K562 (cell line): ENCODE measurements around the gene DEDD. TPM values are rescaled to one million over a fixed set of nuclear protein-coding genes. Genes with fewer than 3 reads are reported as not detected.

Experiments
- ATAC-seq: fragments of 200-7000 bp; cut with Tn5 transposase; 3 replicates; pipeline ENCODE4 v1.9.1; 2020; ENCODE audit warnings: moderate library complexity
- BruUV-seq: library from RNA; stranded (reverse); fragments of 400-500 nt; replicated peaks from 2 replicates; lab custom pipeline; 2021; lab: Mats Ljungman, UMichigan
- CTCF ChIA-PET: fragments of 300-600 bp; formaldehyde crosslinking; extraction: SDS; loops from one replicate; lab custom pipeline; 2021; ENCODE audit warnings: low intra/inter-chr PET ratio; lab: Yijun Ruan, JAX
- POLR2A ChIA-PET: fragments of 300-600, 350-650 bp; sonication (Branson Sonifier 250); formaldehyde crosslinking; extraction: SDS; loops from one replicate; lab custom pipeline; 2021; ENCODE audit warnings: antibody characterized with exemption, inconsistent platforms; lab: Yijun Ruan, JAX
- DNase-seq, 4 experiments: peaks; one replicate each; pipeline versions ENCODE4 v3.0.0 to v3.0.0-alpha.2; 2011 to 2018; ENCODE audit warnings: low spot score in 3 of 4, mixed read lengths in 3 of 4; ENCODE audit errors: extremely low read depth in 1 of 4
- FAIRE-seq: peaks from 2 replicates; lab custom pipeline; 2011; peaks lifted over from hg19 to GRCh38; lab: Jason Lieb, UNC
- H2AFZ ChIP-seq: 2 replicates; pipeline ENCODE4 v1.6.0; 2011; ENCODE audit warnings: low read depth, low read length, control low read depth, inconsistent platforms
- H3K27ac ChIP-seq: fragments of 200-600 bp; 3 replicates; pipeline ENCODE4 v1.8.0; 2011; ENCODE audit warnings: low read depth, mild to moderate bottlenecking, control low read depth, inconsistent platforms, low read length, moderate library complexity, mixed read lengths; ENCODE audit errors: extremely low read depth
- H3K27me3 ChIP-seq, 2 experiments: fragments of 300-600 bp in 1 of 2; 2 replicates in 1 of 2; 3 replicates in 1 of 2; pipeline versions ENCODE4 v1.6.0 to v1.8.0; 2011; ENCODE audit warnings: inconsistent platforms in 2 of 2, low read length in 2 of 2, mild to moderate bottlenecking in 1 of 2, mixed read lengths in 1 of 2, moderate library complexity in 1 of 2; ENCODE audit not compliant: control insufficient read depth in 2 of 2, insufficient read depth in 2 of 2
- H3K36me3 ChIP-seq: fragments of 300-600 bp; 3 replicates; pipeline ENCODE4 v1.8.0; 2011; ENCODE audit warnings: mild to moderate bottlenecking, low read length, inconsistent platforms; ENCODE audit not compliant: control insufficient read depth, insufficient read depth
- H3K4me1 ChIP-seq, 2 experiments: fragments of 200-600 bp in 1 of 2; replicated peaks in 1 of 2; 2 replicates in 1 of 2; 3 replicates in 1 of 2; pipeline versions ENCODE4 v1.5.1 to v1.8.0; 2011; ENCODE audit warnings: inconsistent platforms in 2 of 2, low read length in 2 of 2, mild to moderate bottlenecking in 1 of 2, mixed read lengths in 1 of 2, moderate library complexity in 1 of 2; ENCODE audit not compliant: control insufficient read depth in 2 of 2, insufficient read depth in 2 of 2
- H3K4me2 ChIP-seq: 2 replicates; pipeline ENCODE4 v1.6.1; 2011; ENCODE audit warnings: low read length, control low read depth, inconsistent platforms, mixed read lengths; ENCODE audit not compliant: insufficient read depth
- H3K4me3 ChIP-seq: fragments of 200-600 bp; sonication (generic), shearing (Covaris generic); 2 replicates; pipeline ENCODE4 v1.5.1; 2016; ENCODE audit warnings: control low read depth, inconsistent platforms
- H3K79me2 ChIP-seq: fragments of 200-600 bp; 3 replicates; pipeline ENCODE4 v1.8.0; 2011; ENCODE audit warnings: low read length, inconsistent platforms; ENCODE audit not compliant: control insufficient read depth, insufficient read depth
- H3K9ac ChIP-seq, 2 experiments: 2 replicates each; pipeline versions ENCODE4 v1.6.0 to v1.6.1; 2011; ENCODE audit warnings: low read depth in 2 of 2, low read length in 2 of 2, control low read depth in 1 of 2, inconsistent platforms in 1 of 2, mild to moderate bottlenecking in 1 of 2, mixed read lengths in 1 of 2; ENCODE audit not compliant: insufficient read depth in 1 of 2
- H3K9me1 ChIP-seq: one replicate; pipeline ENCODE4 v1.6.0; 2011; ENCODE audit warnings: inconsistent platforms, mild to moderate bottlenecking, low read length, moderate library complexity; ENCODE audit not compliant: control insufficient read depth, insufficient read depth
- H3K9me3 ChIP-seq: replicated peaks from 2 replicates; pipeline ENCODE4 v1.5.1; 2011; ENCODE audit warnings: low read depth, low read length, inconsistent platforms; ENCODE audit not compliant: control insufficient read depth, insufficient read depth
- H4K20me1 ChIP-seq: replicated peaks from 2 replicates; pipeline ENCODE4 v1.6.1; 2011; ENCODE audit warnings: low read length, inconsistent platforms, mixed read lengths; ENCODE audit not compliant: control insufficient read depth, insufficient read depth
- DMBX1 ChIP-seq: fragments of 250-450 bp; sonication (Bioruptor Pico); IDR thresholded peaks from 2 replicates; pipeline ENCODE4 v1.8.0; 2022; ENCODE audit warnings: inconsistent platforms, mild to moderate bottlenecking, moderate library complexity, borderline replicate concordance
- HDAC1 ChIP-seq, 2 experiments: fragments of 450-650 bp; IDR thresholded peaks; 2 replicates each; pipeline ENCODE4 v1.6.1; 2016 to 2017; ENCODE audit warnings: inconsistent platforms in 1 of 2, mild to moderate bottlenecking in 1 of 2, moderate library complexity in 1 of 2
- SIRT6 ChIP-seq: IDR thresholded peaks from one replicate; pipeline ENCODE4 v1.6.1; 2012; ENCODE audit warnings: low read depth, mild to moderate bottlenecking, control low read depth, inconsistent platforms, low read length, moderate library complexity
- STAG1 ChIP-seq: sonication (generic); formaldehyde crosslinking; IDR thresholded peaks from 2 replicates; pipeline ENCODE4 v1.5.0; 2020; ENCODE audit warnings: missing genetic modification reagents, borderline replicate concordance
- TFAM ChIP-seq: fragments of 250-450 bp; sonication (Bioruptor Pico); conservative IDR thresholded peaks from 2 replicates; pipeline ENCODE4 v1.5.0; 2021; ENCODE audit warnings: mild to moderate bottlenecking, moderate library complexity
- TRIM28 ChIP-seq: fragments of 450-650 bp; IDR thresholded peaks from 2 replicates; pipeline ENCODE4 v1.6.1; 2017
- ZNF76 ChIP-seq: fragments of 250-450 bp; sonication (Bioruptor Pico); IDR thresholded peaks from 2 replicates; pipeline ENCODE4 v1.4.0; 2020; ENCODE audit warnings: mild to moderate bottlenecking, moderate library complexity, borderline replicate concordance
- ZNF785 ChIP-seq: fragments of 250-450 bp; sonication (Bioruptor Pico); IDR thresholded peaks from 2 replicates; pipeline ENCODE4 v1.4.0; 2020; ENCODE audit warnings: mild to moderate bottlenecking
- WGBS: fragments of 100-300 bp; shearing (Covaris generic); methylation state at CpG from one replicate; pipeline ENCODE4 v1.1.6; 2016; ENCODE audit warnings: low coverage, mixed read lengths; ENCODE audit not compliant: insufficient coverage; ENCODE audit errors: missing lambda C conversion rate; 5-methylcytosine and 5-hydroxymethylcytosine counted together
- in situ Hi-C: fragments of 300-500 bp; cut with MboI; formaldehyde crosslinking; loops from 4 replicates; pipeline ENCODE4 v1.15.0; 2018; ENCODE audit warnings: inconsistent platforms, mixed read lengths
- intact Hi-C: fragments of 100-400 bp; cut with micrococcal nuclease; formaldehyde crosslinking; loops from 2 replicates; pipeline ENCODE4 v1.14.2; 2022
- polyA plus RNA-seq, 8 experiments: library from polyadenylated mRNA; depleted of rRNA in 4 of 8; stranded (reverse) in 5 of 8; unstranded in 3 of 8; fragments of >200 nt; fragmentation: Nextera tagmentation in 2 of 8; fragmentation: Illumina TruSeq in 1 of 8; extraction: Ambion mirVana in 2 of 8; extraction: Trizol in 1 of 8; gene quantifications; 2 replicates each; pipeline versions ENCODE4 v1.2.1 to v1.2.3, GENCODE V29; 2011 to 2014; ENCODE audit warnings: inconsistent platforms in 1 of 8, missing spikeins in 1 of 8
- total RNA-seq, 7 experiments: library from RNA; depleted of rRNA in 6 of 7; stranded (reverse); fragments of >200 nt in 6 of 7; fragmentation: Illumina TruSeq in 2 of 7; extraction: Trizol in 2 of 7; gene quantifications; 2 replicates each; pipeline versions ENCODE4 v1.2.1 to v1.2.3, GENCODE V29; 2011 to 2021; ENCODE audit warnings: low replicate concordance in 1 of 7
- TF ChIP-seq, protein P1 (sequence below), 2 experiments: fragments of 450-650 bp; formaldehyde crosslinking in 1 of 2; IDR thresholded peaks; 2 replicates each; pipeline versions ENCODE4 v1.4.0 to v1.6.1; 2014 to 2020; ENCODE audit warnings: mild to moderate bottlenecking in 2 of 2, borderline replicate concordance in 1 of 2, low read depth in 1 of 2
- TF ChIP-seq, protein P2 (sequence below): fragments of 450-650 bp; IDR thresholded peaks from 2 replicates; pipeline ENCODE4 v1.7.1; 2018; ENCODE audit warnings: mild to moderate bottlenecking, low read depth; ENCODE audit not compliant: partially characterized antibody

DEDD gene
- total and polyA plus RNA-seq, 9 of the 15 experiments (the other 6 are each of a cell fraction or from before 2014, with no cell fraction given) = 11.6 to 41.0 (median 16.8) TPM

DNA sequence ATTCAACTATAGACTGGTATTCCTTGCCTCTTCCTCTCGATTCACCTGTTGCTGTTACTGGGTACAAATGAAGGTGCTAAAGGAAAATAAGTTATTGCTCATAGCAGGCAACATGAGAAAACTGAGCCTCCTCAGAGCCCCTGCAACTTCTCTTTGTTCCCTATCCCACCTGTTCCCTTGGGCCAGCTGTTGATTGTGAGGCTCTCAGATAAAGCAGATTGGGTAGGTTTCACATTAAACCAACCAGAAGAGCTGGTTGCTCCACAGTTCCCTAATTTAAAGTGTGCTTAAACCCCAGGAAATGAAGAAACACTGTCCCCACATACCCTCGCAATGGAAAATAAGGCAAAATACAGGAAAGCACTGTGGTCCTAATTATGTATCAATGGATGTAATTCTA lies 4.8 kb downstream of the DEDD start:
- in situ Hi-C loops (no loop called here), intact Hi-C loops (no loop called here)
- POLR2A ChIA-PET = interaction anchor here (0.9 to 3.1 kb wide), 4 partner anchors 11 to 82 kb away, joined by 3 to 39 read pairs (median 4); partner anchors contain the start of genes NIT1, PFDN2 and USF1
- Histone ChIP-seq H3K4me3 (no peak overlapping the region), H3K36me3 (peaks cover 69% of the 10 kb centered on the region), H3K9me3 (no peaks in the 10 kb centered on the region), H3K27me3 (no peaks in the 10 kb centered on the region), H3K4me1 (peaks cover 3 to 15% of the 10 kb centered on the region in 2 experiments; a peak in 3 of 5 replicates), H3K9me1 (no peaks in the 10 kb centered on the region), H3K9ac (no peak overlapping the region), H4K20me1 (peaks cover 3% of the 10 kb centered on the region; the same call in 1 of the 2 replicates), H3K4me2 (no peak overlapping the region), H3K27ac (no peak overlapping the region), H2AFZ (no peak overlapping the region), H3K79me2 (peaks cover 40% of the 10 kb centered on the region)
- CTCF ChIA-PET = no interaction called here
- FAIRE-seq (no peak), ATAC-seq (no peak), DNase-seq (no peak)
- WGBS = 81% methylated on average over 2 of the region's 2 CpGs
- no TSS peak for BruUV-seq
- TF ChIP-seq, protein P1, sequence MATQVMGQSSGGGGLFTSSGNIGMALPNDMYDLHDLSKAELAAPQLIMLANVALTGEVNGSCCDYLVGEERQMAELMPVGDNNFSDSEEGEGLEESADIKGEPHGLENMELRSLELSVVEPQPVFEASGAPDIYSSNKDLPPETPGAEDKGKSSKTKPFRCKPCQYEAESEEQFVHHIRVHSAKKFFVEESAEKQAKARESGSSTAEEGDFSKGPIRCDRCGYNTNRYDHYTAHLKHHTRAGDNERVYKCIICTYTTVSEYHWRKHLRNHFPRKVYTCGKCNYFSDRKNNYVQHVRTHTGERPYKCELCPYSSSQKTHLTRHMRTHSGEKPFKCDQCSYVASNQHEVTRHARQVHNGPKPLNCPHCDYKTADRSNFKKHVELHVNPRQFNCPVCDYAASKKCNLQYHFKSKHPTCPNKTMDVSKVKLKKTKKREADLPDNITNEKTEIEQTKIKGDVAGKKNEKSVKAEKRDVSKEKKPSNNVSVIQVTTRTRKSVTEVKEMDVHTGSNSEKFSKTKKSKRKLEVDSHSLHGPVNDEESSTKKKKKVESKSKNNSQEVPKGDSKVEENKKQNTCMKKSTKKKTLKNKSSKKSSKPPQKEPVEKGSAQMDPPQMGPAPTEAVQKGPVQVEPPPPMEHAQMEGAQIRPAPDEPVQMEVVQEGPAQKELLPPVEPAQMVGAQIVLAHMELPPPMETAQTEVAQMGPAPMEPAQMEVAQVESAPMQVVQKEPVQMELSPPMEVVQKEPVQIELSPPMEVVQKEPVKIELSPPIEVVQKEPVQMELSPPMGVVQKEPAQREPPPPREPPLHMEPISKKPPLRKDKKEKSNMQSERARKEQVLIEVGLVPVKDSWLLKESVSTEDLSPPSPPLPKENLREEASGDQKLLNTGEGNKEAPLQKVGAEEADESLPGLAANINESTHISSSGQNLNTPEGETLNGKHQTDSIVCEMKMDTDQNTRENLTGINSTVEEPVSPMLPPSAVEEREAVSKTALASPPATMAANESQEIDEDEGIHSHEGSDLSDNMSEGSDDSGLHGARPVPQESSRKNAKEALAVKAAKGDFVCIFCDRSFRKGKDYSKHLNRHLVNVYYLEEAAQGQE (IDR thresholded peaks at IDR 0.05; ENCODE audit: borderline replicate concordance) = no peak
- TF ChIP-seq, protein P1 (CRISPR knock-in tag; IDR thresholded peaks at IDR 0.05; ENCODE audit: low read depth) = no peak
- TF ChIP-seq, protein P2, sequence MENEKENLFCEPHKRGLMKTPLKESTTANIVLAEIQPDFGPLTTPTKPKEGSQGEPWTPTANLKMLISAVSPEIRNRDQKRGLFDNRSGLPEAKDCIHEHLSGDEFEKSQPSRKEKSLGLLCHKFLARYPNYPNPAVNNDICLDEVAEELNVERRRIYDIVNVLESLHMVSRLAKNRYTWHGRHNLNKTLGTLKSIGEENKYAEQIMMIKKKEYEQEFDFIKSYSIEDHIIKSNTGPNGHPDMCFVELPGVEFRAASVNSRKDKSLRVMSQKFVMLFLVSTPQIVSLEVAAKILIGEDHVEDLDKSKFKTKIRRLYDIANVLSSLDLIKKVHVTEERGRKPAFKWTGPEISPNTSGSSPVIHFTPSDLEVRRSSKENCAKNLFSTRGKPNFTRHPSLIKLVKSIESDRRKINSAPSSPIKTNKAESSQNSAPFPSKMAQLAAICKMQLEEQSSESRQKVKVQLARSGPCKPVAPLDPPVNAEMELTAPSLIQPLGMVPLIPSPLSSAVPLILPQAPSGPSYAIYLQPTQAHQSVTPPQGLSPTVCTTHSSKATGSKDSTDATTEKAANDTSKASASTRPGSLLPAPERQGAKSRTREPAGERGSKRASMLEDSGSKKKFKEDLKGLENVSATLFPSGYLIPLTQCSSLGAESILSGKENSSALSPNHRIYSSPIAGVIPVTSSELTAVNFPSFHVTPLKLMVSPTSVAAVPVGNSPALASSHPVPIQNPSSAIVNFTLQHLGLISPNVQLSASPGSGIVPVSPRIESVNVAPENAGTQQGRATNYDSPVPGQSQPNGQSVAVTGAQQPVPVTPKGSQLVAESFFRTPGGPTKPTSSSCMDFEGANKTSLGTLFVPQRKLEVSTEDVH = no peak
- no peak for TF ChIP-seq STAG1 (CRISPR knock-in tag)
- no peak for TF ChIP-seq HDAC1 (IDR thresholded peaks at IDR 0.05)
- no peak for TF ChIP-seq ZNF76 (CRISPR knock-in tag)
- TF ChIP-seq TFAM (CRISPR knock-in tag) = no peak
- TF ChIP-seq SIRT6 = no peak
- TF ChIP-seq DMBX1 = no peak
- TF ChIP-seq TRIM28 = no peak
- no peak for TF ChIP-seq ZNF785
